ENCODE results near the gene LRP10. TPM values are rescaled to one million over a fixed set of nuclear protein-coding genes. Genes with fewer than 3 reads are reported as not detected.

The LRP10 gene
- total RNA-seq, 4 donors from 2014 or later = 97.8 to 170 (median 157) TPM

DNA sequence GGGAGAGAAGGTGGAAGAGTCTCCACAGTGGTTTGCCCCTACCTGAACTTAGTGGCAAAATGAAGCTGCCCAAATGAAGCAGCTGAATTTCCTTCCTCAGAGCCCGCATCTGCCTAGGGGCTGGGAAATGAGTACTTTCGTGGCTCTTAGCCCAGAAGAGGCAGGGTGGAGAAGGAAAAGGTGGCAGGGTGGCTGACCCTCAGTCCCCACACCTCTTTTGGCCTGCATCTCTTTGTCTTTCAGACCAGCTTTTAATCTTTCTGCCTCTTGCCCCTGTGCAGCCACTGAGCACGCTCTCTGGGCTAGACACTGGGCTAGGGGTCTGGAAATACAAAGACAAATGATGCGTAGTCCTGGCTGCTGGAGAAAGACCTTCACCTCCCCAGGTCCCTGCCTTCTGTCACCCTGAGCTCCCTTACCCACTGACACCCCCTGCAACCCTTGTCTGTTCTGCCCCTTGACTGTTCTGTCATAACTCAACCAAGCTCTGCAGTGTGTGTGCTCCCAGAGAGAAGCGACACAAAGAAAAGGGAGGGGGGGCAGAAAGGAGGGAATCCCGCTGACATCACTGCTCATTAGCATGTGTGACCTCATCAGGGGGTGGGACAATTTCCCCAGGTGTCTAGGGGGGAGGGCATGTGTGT, 11.1 kb downstream of the LRP10 start:
- no peak overlapping the region for H3K4me3 ChIP-seq
- 26% methylated on average over 6 of the region's 6 CpGs for WGBS
- TF ChIP-seq, protein P1, sequence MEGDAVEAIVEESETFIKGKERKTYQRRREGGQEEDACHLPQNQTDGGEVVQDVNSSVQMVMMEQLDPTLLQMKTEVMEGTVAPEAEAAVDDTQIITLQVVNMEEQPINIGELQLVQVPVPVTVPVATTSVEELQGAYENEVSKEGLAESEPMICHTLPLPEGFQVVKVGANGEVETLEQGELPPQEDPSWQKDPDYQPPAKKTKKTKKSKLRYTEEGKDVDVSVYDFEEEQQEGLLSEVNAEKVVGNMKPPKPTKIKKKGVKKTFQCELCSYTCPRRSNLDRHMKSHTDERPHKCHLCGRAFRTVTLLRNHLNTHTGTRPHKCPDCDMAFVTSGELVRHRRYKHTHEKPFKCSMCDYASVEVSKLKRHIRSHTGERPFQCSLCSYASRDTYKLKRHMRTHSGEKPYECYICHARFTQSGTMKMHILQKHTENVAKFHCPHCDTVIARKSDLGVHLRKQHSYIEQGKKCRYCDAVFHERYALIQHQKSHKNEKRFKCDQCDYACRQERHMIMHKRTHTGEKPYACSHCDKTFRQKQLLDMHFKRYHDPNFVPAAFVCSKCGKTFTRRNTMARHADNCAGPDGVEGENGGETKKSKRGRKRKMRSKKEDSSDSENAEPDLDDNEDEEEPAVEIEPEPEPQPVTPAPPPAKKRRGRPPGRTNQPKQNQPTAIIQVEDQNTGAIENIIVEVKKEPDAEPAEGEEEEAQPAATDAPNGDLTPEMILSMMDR (IDR thresholded peaks at IDR 0.05) = no peak
- TF ChIP-seq EP300 (IDR thresholded peaks at IDR 0.05) (no peak), POLR2AphosphoS5 (IDR thresholded peaks at IDR 0.05) (no peak)
- peaks cover 34% of the 10 kb centered on the region for H3K4me1 ChIP-seq
- no peaks in the 10 kb centered on the region for H3K27me3 ChIP-seq
- no peaks in the 10 kb centered on the region for H3K9me3 ChIP-seq
- H3K27ac ChIP-seq = no peak overlapping the region
- DNase-seq (ENCODE audit: low spot score in 2 of 2) = no peak
- peaks cover 27% of the 10 kb centered on the region for H3K36me3 ChIP-seq

DNA sequence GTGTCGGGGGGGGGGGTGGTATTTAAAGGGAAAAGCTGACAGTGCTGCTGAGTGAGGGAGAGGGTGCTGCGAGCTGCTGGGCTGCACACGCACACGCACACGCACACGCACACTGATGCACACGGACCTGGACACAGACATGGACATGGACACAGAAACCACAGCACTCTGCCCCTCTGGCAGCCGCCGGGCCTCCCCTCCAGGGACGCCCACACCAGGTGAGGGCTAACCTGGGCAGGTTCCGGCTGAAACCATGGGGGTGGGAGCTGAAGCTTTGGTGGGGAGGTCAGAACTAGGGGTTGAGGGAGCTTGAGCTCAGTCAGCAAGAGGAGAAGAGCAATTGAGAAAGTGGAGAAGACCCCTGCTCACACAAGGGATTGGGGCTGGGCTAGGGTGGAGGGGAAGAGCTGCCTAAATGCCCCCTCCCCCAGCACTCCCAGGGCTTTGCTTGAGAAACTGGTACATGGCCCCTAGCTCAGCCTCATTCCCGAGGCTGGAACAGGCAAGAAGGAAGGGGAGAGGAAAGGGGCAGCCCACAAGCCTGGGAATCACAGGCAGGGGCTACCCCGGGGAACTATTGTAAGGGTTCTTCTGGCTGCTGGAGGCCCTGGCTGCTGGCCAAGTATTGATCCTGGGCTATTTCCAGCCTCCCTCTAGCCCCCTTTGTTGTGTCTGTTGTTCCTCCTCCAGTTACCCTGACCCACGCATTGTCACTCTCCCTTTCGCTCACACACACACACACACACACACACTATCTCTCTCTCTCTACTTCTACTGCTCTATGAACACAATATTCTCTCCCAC, 11.8 kb downstream of the LRP10 start, which contains the start of gene REM2:
Gene REM2, plus strand, starts transcription at position 50 of the 804 bp plus-strand sequence. Its CDS starts 66 bp downstream, at position 116.
- Histone ChIP-seq H3K9me3 (no peaks in the 10 kb centered on the region), H3K27me3 (no peaks in the 10 kb centered on the region), H3K36me3 (peaks cover 19% of the 10 kb centered on the region), H3K4me1 (peaks cover 41% of the 10 kb centered on the region), H3K27ac (no peak within 1 kb of the TSS), H3K4me3 (no peak within 1 kb of the TSS)
- no peak for DNase-seq (ENCODE audit: low spot score in 2 of 2)
- TF ChIP-seq, protein P1 (IDR thresholded peaks at IDR 0.05) = no peak
- TF ChIP-seq EP300 (IDR thresholded peaks at IDR 0.05) (no peak), POLR2AphosphoS5 (IDR thresholded peaks at IDR 0.05) (no peak), POLR2A (IDR thresholded peaks at IDR 0.05) (no peak)
- WGBS = 25% methylated on average over 14 of the region's 15 CpGs

DNA sequence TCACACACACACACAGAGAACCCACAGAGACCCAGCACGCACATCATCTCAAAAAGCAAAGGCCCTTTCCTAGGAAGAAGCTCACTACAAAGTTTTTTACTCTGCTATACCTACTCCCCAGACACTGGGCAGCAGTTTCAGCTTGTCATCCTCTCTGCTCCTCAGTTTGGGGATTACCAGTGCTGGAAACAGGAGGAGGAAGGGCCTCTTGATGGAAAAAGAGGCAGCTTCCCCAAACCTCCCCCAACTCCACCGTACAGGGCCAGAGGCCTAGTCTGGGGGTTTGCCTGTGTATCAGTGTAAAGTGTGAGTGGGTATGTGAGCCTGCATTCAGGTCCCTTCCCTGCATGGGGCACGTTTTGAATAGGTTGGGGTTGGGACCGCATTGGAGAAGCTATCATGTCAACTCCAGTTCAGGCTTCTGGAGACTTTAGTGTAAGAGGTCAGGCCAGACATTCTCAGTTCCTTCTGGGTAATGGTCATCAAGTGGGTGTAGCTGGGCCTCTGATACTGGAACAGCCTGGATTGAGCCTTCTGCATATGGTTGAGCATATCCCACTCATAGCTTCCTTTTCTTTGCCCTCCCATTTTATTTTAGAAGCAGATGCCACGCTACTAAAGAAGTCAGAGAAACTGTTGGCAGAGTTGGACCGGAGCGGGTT, 12.7 kb downstream of the LRP10 start:
- H3K4me1 ChIP-seq = peaks cover 42% of the 10 kb centered on the region
- no peak overlapping the region for H3K4me3 ChIP-seq
- no peaks in the 10 kb centered on the region for H3K27me3 ChIP-seq
- 94% methylated on average over 6 of the region's 7 CpGs for WGBS
- TF ChIP-seq POLR2AphosphoS5 (IDR thresholded peaks at IDR 0.05) = no peak
- H3K9me3 ChIP-seq = no peaks in the 10 kb centered on the region
- peaks cover 11% of the 10 kb centered on the region for H3K36me3 ChIP-seq
- no peak overlapping the region for H3K27ac ChIP-seq
- no peak for DNase-seq (ENCODE audit: low spot score in 2 of 2)

DNA sequence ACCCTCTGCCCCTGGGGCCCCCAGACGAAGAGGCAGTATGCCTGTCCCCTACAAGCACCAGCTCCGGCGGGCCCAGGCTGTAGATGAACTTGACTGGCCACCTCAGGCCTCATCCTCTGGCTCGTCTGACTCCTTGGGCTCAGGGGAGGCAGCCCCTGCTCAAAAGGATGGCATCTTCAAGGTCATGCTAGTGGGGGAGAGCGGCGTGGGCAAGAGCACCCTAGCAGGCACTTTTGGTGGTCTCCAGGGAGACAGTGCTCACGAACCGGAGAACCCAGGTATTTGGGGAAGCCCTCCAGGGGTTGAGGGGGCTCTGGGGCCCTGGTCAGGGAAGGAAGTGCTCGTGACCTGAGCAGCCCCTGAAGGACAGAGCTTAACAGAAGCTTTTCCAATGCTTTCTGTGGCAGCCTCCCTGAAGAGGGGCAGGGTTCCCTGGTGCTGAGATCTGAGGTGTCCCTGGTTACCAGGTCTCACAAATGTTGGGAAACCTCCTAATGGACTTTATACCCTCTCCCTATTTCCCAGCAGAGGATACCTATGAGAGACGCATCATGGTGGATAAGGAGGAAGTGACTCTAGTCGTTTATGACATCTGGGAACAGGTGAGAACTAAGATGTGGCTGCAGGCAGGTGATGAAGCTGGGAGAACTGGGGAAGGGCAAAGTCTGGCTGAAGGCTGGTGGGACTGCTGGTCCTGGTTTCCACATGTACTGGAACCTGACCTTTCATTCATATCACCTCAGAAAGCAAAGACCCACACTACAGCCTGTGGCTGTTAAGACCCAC, 13.4 kb downstream of the LRP10 start:
- Histone ChIP-seq H3K9me3 (no peaks in the 10 kb centered on the region), H3K4me1 (peaks cover 48% of the 10 kb centered on the region), H3K27me3 (no peaks in the 10 kb centered on the region), H3K27ac (no peak overlapping the region), H3K36me3 (peaks cover 4% of the 10 kb centered on the region), H3K4me3 (no peak overlapping the region)
- DNase-seq (ENCODE audit: low spot score in 2 of 2) = no peak
- TF ChIP-seq EP300 (IDR thresholded peaks at IDR 0.05) = no peak
- TF ChIP-seq POLR2AphosphoS5 (IDR thresholded peaks at IDR 0.05) = no peak
- 93% methylated on average over 10 of the region's 11 CpGs for WGBS

DNA sequence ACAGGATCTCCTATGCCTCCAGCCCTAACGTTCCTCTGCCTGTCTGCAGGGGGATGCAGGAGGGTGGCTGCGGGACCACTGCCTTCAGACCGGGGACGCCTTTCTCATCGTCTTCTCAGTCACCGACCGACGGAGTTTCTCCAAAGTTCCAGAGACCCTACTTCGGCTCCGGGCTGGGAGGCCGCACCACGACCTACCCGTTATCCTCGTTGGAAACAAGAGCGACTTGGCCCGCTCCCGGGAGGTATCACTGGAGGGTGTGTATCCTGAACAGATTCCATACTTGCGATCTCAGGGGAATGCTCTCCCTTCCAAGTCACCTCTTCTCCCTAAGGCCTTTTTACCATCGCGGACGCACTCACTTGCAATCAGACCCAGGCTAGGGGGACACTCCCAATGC, 14.4 kb downstream of the LRP10 start:
- H3K27me3 ChIP-seq = no peaks in the 10 kb centered on the region
- TF ChIP-seq EP300 (IDR thresholded peaks at IDR 0.05) (no peak), POLR2A (IDR thresholded peaks at IDR 0.05) (no peak), POLR2AphosphoS5 (IDR thresholded peaks at IDR 0.05) (no peak)
- TF ChIP-seq, protein P1 (IDR thresholded peaks at IDR 0.05) = no peak
- no peak overlapping the region for H3K27ac ChIP-seq
- DNase-seq (ENCODE audit: low spot score in 2 of 2) = no peak
- WGBS = 75% methylated on average over 21 of the region's 21 CpGs
- no peaks in the 10 kb centered on the region for H3K36me3 ChIP-seq
- H3K9me3 ChIP-seq = no peaks in the 10 kb centered on the region
- peaks cover 49% of the 10 kb centered on the region for H3K4me1 ChIP-seq
- peak overlapping the region; percentile 55 for H3K4me3 ChIP-seq
